ENCODE data around the gene ATP5IF1. TPM values are rescaled to one million over a fixed set of nuclear protein-coding genes. Genes with fewer than 3 reads are reported as not detected.

The ATP5IF1 gene
- total and polyA plus RNA-seq, 9 of the 15 experiments (the other 6 are each of a cell fraction or from before 2014, with no cell fraction given): 292 to 1,422 (median 388) TPM

GRCh38 chr1:28259252-28259933 is 23.5 kb downstream of the ATP5IF1 start, which contains the start of gene SESN2 (continued):
- TF ChIP-seq HDAC6 (IDR thresholded peaks at IDR 0.05; ENCODE audit: low read depth, low read length) (no peak), SMARCC2 (IDR thresholded peaks at IDR 0.05; ENCODE audit: low read depth) (no peak), HDAC2 (IDR thresholded peaks at IDR 0.05) (no peak), SAP30 (IDR thresholded peaks at IDR 0.05; ENCODE audit: borderline replicate concordance, insufficient read depth, low read depth, low read length, poor library complexity, severe bottlenecking) (peak; percentile 79), CTBP1 (IDR thresholded peaks at IDR 0.05; ENCODE audit: borderline replicate concordance) (peak; percentile 52; the same call in 1 of the 2 replicates), RBM22 (IDR thresholded peaks at IDR 0.05; ENCODE audit: low read depth, low read length, poor library complexity, severe bottlenecking) (peak; percentile 97), THAP12 (CRISPR knock-in tag; IDR thresholded peaks at IDR 0.05) (peak; percentile 80), SREBF1 (IDR thresholded peaks at IDR 0.05; ENCODE audit: borderline replicate concordance, low read depth, low read length) (no peak), ZNF311 (CRISPR knock-in tag; IDR thresholded peaks at IDR 0.05) (no peak), ATF7 (IDR thresholded peaks at IDR 0.05) (peak; percentile 96), NELFE (IDR thresholded peaks at IDR 0.05; ENCODE audit: insufficient read depth, insufficient read length) (peak; percentile 57), ZNF561 (CRISPR knock-in tag; conservative IDR thresholded peaks at IDR 0.05) (no peak), ZNF408 (CRISPR knock-in tag; IDR thresholded peaks at IDR 0.05; ENCODE audit: low read depth) (no peak), TAL1 (IDR thresholded peaks at IDR 0.05) (no peak), ZNF224 (CRISPR knock-in tag; IDR thresholded peaks at IDR 0.05) (0 out of 2 replicates have a peak, but pooled peaks have one; percentile 70), ZNF253 (CRISPR knock-in tag; conservative IDR thresholded peaks at IDR 0.05) (no peak), CEBPB (tag; IDR thresholded peaks at IDR 0.05) (peak; percentile 96), E2F3 (CRISPR knock-in tag; IDR thresholded peaks at IDR 0.05) (no peak), RBM17 (IDR thresholded peaks at IDR 0.05; ENCODE audit: borderline replicate concordance, low read depth, low read length) (no peak), BMI1 (IDR thresholded peaks at IDR 0.05; ENCODE audit: low read length) (no peak), FOXK1 (CRISPR knock-in tag; IDR thresholded peaks at IDR 0.05; ENCODE audit: borderline replicate concordance) (peak; percentile 84; the same call in 1 of the 2 replicates)
- TF ChIP-seq, protein P1, sequence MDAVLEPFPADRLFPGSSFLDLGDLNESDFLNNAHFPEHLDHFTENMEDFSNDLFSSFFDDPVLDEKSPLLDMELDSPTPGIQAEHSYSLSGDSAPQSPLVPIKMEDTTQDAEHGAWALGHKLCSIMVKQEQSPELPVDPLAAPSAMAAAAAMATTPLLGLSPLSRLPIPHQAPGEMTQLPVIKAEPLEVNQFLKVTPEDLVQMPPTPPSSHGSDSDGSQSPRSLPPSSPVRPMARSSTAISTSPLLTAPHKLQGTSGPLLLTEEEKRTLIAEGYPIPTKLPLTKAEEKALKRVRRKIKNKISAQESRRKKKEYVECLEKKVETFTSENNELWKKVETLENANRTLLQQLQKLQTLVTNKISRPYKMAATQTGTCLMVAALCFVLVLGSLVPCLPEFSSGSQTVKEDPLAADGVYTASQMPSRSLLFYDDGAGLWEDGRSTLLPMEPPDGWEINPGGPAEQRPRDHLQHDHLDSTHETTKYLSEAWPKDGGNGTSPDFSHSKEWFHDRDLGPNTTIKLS (IDR thresholded peaks at IDR 0.05; ENCODE audit: borderline replicate concordance, low read depth): peak; percentile 87
- TF ChIP-seq, protein P2, sequence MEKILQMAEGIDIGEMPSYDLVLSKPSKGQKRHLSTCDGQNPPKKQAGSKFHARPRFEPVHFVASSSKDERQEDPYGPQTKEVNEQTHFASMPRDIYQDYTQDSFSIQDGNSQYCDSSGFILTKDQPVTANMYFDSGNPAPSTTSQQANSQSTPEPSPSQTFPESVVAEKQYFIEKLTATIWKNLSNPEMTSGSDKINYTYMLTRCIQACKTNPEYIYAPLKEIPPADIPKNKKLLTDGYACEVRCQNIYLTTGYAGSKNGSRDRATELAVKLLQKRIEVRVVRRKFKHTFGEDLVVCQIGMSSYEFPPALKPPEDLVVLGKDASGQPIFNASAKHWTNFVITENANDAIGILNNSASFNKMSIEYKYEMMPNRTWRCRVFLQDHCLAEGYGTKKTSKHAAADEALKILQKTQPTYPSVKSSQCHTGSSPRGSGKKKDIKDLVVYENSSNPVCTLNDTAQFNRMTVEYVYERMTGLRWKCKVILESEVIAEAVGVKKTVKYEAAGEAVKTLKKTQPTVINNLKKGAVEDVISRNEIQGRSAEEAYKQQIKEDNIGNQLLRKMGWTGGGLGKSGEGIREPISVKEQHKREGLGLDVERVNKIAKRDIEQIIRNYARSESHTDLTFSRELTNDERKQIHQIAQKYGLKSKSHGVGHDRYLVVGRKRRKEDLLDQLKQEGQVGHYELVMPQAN (IDR thresholded peaks at IDR 0.05; ENCODE audit: borderline replicate concordance): peak; percentile 66; the same call in 1 of the 2 replicates

Measured in K562 (cell line).